Endothelial cell of umbilical vein (primary cell): ENCODE measurements around the gene VTI1A. TPM values are rescaled to one million over a fixed set of nuclear protein-coding genes. Genes with fewer than 3 reads are reported as not detected.

Experiments used
- BruUV-seq: library from RNA; stranded (reverse); fragments of 400-500 nt; replicated peaks from 2 replicates; lab custom pipeline; 2021; lab: Mats Ljungman, UMichigan
- CTCF ChIA-PET: fragments of 300-600, 350-600 bp; sonication (Branson Sonifier 250); formaldehyde crosslinking; loops from one replicate; lab custom pipeline; 2021; ENCODE audit warnings: antibody characterized with exemption, inconsistent platforms; lab: Charles Lee
- POLR2A ChIA-PET: fragments of 300-600, 350-600 bp; sonication (Branson Sonifier 250); formaldehyde crosslinking; loops from one replicate; lab custom pipeline; 2021; ENCODE audit warnings: antibody characterized with exemption, inconsistent platforms; lab: Charles Lee
- DNase-seq: peaks from one replicate; pipeline ENCODE4 v3.0.0-alpha.2; 2011; ENCODE audit warnings: low read depth, low spot score
- FAIRE-seq: peaks from 2 replicates; lab custom pipeline; 2011; peaks lifted over from hg19 to GRCh38; lab: Jason Lieb, UNC
- H2AFZ ChIP-seq: 2 replicates; pipeline ENCODE4 v1.6.0; 2012; ENCODE audit warnings: low read depth, low read length, control low read depth, inconsistent platforms
- H3K27ac ChIP-seq: 2 replicates; pipeline ENCODE4 v1.5.1; 2011; ENCODE audit warnings: low read depth, mild to moderate bottlenecking, control low read depth, low read length, moderate library complexity; ENCODE audit not compliant: insufficient read depth
- H3K27me3 ChIP-seq, 2 experiments: 2 replicates each; pipeline versions ENCODE4 v1.6.0 to v1.6.1; 2011; ENCODE audit warnings: low read length in 2 of 2, mixed read lengths in 1 of 2; ENCODE audit not compliant: control insufficient read depth in 2 of 2, insufficient read depth in 2 of 2
- H3K36me3 ChIP-seq, 2 experiments: 2 replicates in 1 of 2; 3 replicates in 1 of 2; pipeline ENCODE4 v1.5.1; 2011; ENCODE audit warnings: low read length in 2 of 2, mild to moderate bottlenecking in 1 of 2, moderate library complexity in 1 of 2; ENCODE audit not compliant: control insufficient read depth in 2 of 2, insufficient read depth in 2 of 2; ENCODE audit errors: extremely low read depth in 1 of 2
- H3K4me1 ChIP-seq: 3 replicates; pipeline ENCODE4 v1.5.1; 2011; ENCODE audit warnings: mild to moderate bottlenecking, low read length; ENCODE audit not compliant: control insufficient read depth, insufficient read depth; ENCODE audit errors: extremely low read depth
- H3K4me2 ChIP-seq: 2 replicates; pipeline ENCODE4 v1.6.1; 2011; ENCODE audit warnings: low read length, control low read depth, mixed read lengths; ENCODE audit not compliant: insufficient read depth
- H3K4me3 ChIP-seq, 3 experiments: fragments of 200-600 bp in 1 of 3; sonication (generic), shearing (Covaris generic) in 1 of 3; replicated peaks in 1 of 3; 2 replicates each; pipeline ENCODE4 v1.5.1; 2011 to 2016; ENCODE audit warnings: control low read depth in 3 of 3, low read length in 3 of 3, mild to moderate bottlenecking in 2 of 3, inconsistent platforms in 1 of 3, low read depth in 1 of 3, moderate library complexity in 1 of 3; ENCODE audit not compliant: insufficient read depth in 1 of 3
- H3K79me2 ChIP-seq: 2 replicates; pipeline ENCODE4 v1.6.0; 2012; ENCODE audit warnings: low read length, inconsistent platforms; ENCODE audit not compliant: control insufficient read depth, insufficient read depth
- H3K9ac ChIP-seq: replicated peaks from 2 replicates; pipeline ENCODE3; 2011; ENCODE audit warnings: low read length, control low read depth; ENCODE audit not compliant: insufficient read depth; ENCODE audit errors: extremely low read depth
- H3K9me1 ChIP-seq: replicated peaks from 3 replicates; pipeline ENCODE4 v1.6.0; 2011; ENCODE audit warnings: mild to moderate bottlenecking, low read length; ENCODE audit not compliant: control insufficient read depth, insufficient read depth; ENCODE audit errors: extremely low read depth
- H3K9me3 ChIP-seq: replicated peaks from 2 replicates; pipeline ENCODE4 v1.5.1; 2012; ENCODE audit warnings: low read length, inconsistent platforms; ENCODE audit not compliant: control insufficient read depth, insufficient read depth
- H4K20me1 ChIP-seq: replicated peaks from 2 replicates; pipeline ENCODE3; 2011; ENCODE audit warnings: mild to moderate bottlenecking, low read length; ENCODE audit not compliant: control insufficient read depth, insufficient read depth; ENCODE audit errors: extremely low read depth
- CTCF ChIP-seq, 2 donors: IDR thresholded peaks; 1 replicate in 1 of 2; 2 replicates in 1 of 2; pipeline ENCODE4 v1.5.1; 2011; ENCODE audit warnings: low read length in 2 of 2, mild to moderate bottlenecking in 2 of 2, moderate library complexity in 2 of 2, control low read depth in 1 of 2, inconsistent platforms in 1 of 2, low read depth in 1 of 2; ENCODE audit not compliant: insufficient read depth in 1 of 2; ENCODE audit errors: extremely low read depth in 1 of 2
- EZH2 ChIP-seq: IDR thresholded peaks from 2 replicates; pipeline ENCODE4 v1.6.1; 2012; ENCODE audit warnings: borderline replicate concordance, low read depth, mild to moderate bottlenecking, moderate library complexity, low read length, inconsistent platforms; ENCODE audit not compliant: severe bottlenecking
- FOS ChIP-seq: IDR thresholded peaks from 2 replicates; pipeline ENCODE4 v1.6.1; 2011; ENCODE audit warnings: mild to moderate bottlenecking, low read length, moderate library complexity, borderline replicate concordance; ENCODE audit not compliant: insufficient read depth
- GATA2 ChIP-seq: IDR thresholded peaks from 2 replicates; pipeline ENCODE4 v1.7.0; 2011; ENCODE audit warnings: low read depth, mild to moderate bottlenecking, moderate library complexity, mixed read lengths, low read length; ENCODE audit not compliant: insufficient read length, insufficient read depth
- JUN ChIP-seq: IDR thresholded peaks from 2 replicates; pipeline ENCODE4 v1.6.1; 2011; ENCODE audit warnings: borderline replicate concordance, low read depth; ENCODE audit not compliant: insufficient read length, insufficient read depth
- MAX ChIP-seq: IDR thresholded peaks from 2 replicates; pipeline ENCODE4 v1.6.1; 2011; ENCODE audit not compliant: insufficient read depth, insufficient read length
- MYC ChIP-seq: IDR thresholded peaks from one replicate; pipeline ENCODE4 v1.6.1; 2011; ENCODE audit warnings: mild to moderate bottlenecking, low read depth, low read length
- POLR2A ChIP-seq: IDR thresholded peaks from 2 replicates; pipeline ENCODE4 v1.6.1; 2012; ENCODE audit warnings: low read depth, mild to moderate bottlenecking, control low read depth, low read length
- POLR2AphosphoS5 ChIP-seq: IDR thresholded peaks from 2 replicates; pipeline ENCODE4 v1.6.1; 2012; ENCODE audit warnings: low read depth, mild to moderate bottlenecking, control low read depth, low read length, moderate library complexity; ENCODE audit not compliant: insufficient read depth
- dilution Hi-C: fragments of 300-500 bp; cut with MboI; formaldehyde crosslinking; loops from one replicate; pipeline ENCODE4 v1.15.0; 2019; ENCODE audit warnings: low sequenced_read_pairs; ENCODE audit not compliant: extremely low pct_ligation_motif_present
- intact Hi-C: fragments of 100-400 bp; cut with micrococcal nuclease; formaldehyde crosslinking; loops from one replicate; pipeline ENCODE4 v1.10.0; 2022
- polyA plus RNA-seq, 4 experiments: library from polyadenylated mRNA; depleted of rRNA in 3 of 4; stranded (reverse) in 3 of 4; unstranded in 1 of 4; fragments of >200 nt; gene quantifications; 2 replicates each; pipeline versions ENCODE4 v1.2.1 to v1.2.3, GENCODE V29; 2011 to 2012; ENCODE audit warnings: missing spikeins in 1 of 4
- total RNA-seq: library from RNA; stranded (reverse); gene quantifications from 2 replicates; pipeline ENCODE4 v1.2.3, GENCODE V29; 2021

Gene VTI1A
- total and polyA plus RNA-seq, 2 donors (not counting 3 experiments of a cell fraction or from before 2014, with no cell fraction given), result 10.8 to 35.6 TPM

GRCh38 chr10:112603062-112603461 lies 156.0 kb downstream of the VTI1A start:
- no peak for FAIRE-seq
- H3K4me2 ChIP-seq, result no peak overlapping the region
- H3K9me1 ChIP-seq, result no peaks in the 10 kb centered on the region
- H3K9me3 ChIP-seq, result no peaks in the 10 kb centered on the region
- DNase-seq, result no peak
- ChIA-PET POLR2A (no interaction called here), CTCF (interaction anchor here (0.6 to 1.3 kb wide), 3 partner anchors 12 to 782 kb away, joined by 3 read pairs; no protein-coding TSS in a partner anchor)
- H3K79me2 ChIP-seq, result no peaks in the 10 kb centered on the region
- BruUV-seq, result no TSS peak
- intact Hi-C loops (no loop called here), dilution Hi-C loops (no loop called here)
- no peaks in the 10 kb centered on the region for H4K20me1 ChIP-seq
- H2AFZ ChIP-seq, result no peak overlapping the region
- H3K27me3 ChIP-seq, result no peaks in the 10 kb centered on the region
- H3K4me3 ChIP-seq, result no peak overlapping the region
- no peaks in the 10 kb centered on the region for H3K4me1 ChIP-seq
- no peaks in the 10 kb centered on the region for H3K36me3 ChIP-seq
- TF ChIP-seq POLR2AphosphoS5 (no peak), POLR2A (no peak), CTCF (IDR thresholded peaks at IDR 0.05; ENCODE audit: extremely low read depth in 1 of 2, insufficient read depth in 1 of 2, low read depth in 1 of 2, low read length in 2 of 2) (no peak), JUN (no peak), GATA2 (no peak), FOS (no peak), EZH2 (no peak), MYC (no peak), MAX (no peak)
- H3K9ac ChIP-seq, result no peak overlapping the region
- H3K27ac ChIP-seq, result no peak overlapping the region
